Adipocyte (in vitro differentiated cells): Measurements from ENCODE around the gene SNTN.

Experiments
- DNase-seq: peaks from one replicate; pipeline ENCODE4 v3.0.0-alpha.2; 2015; ENCODE audit warnings: low read depth
- H3K27me3 ChIP-seq: replicated peaks from 2 replicates; pipeline ENCODE4 v1.7.0; 2013; ENCODE audit warnings: mild to moderate bottlenecking, low read length, moderate library complexity; ENCODE audit not compliant: control insufficient read depth, insufficient read depth
- H3K36me3 ChIP-seq: 2 replicates; pipeline ENCODE4 v1.7.0; 2013; ENCODE audit warnings: low read length, mild to moderate bottlenecking, moderate library complexity; ENCODE audit not compliant: control insufficient read depth, insufficient read depth, severe bottlenecking
- H3K4me1 ChIP-seq: 2 replicates; pipeline ENCODE4 v1.7.0; 2013; ENCODE audit warnings: mild to moderate bottlenecking, low read length, moderate library complexity; ENCODE audit not compliant: control insufficient read depth, insufficient read depth
- H3K4me3 ChIP-seq: 2 replicates; pipeline ENCODE4 v1.7.0; 2013; ENCODE audit warnings: mild to moderate bottlenecking, low read length, moderate library complexity
- H3K9ac ChIP-seq: 2 replicates; pipeline ENCODE4 v1.7.0; 2013; ENCODE audit warnings: mild to moderate bottlenecking, low read length, moderate library complexity
- H3K9me3 ChIP-seq: 2 replicates; pipeline ENCODE4 v1.7.0; 2013; ENCODE audit warnings: mild to moderate bottlenecking, low read length, moderate library complexity; ENCODE audit not compliant: control insufficient read depth

SNTN gene

DNA sequence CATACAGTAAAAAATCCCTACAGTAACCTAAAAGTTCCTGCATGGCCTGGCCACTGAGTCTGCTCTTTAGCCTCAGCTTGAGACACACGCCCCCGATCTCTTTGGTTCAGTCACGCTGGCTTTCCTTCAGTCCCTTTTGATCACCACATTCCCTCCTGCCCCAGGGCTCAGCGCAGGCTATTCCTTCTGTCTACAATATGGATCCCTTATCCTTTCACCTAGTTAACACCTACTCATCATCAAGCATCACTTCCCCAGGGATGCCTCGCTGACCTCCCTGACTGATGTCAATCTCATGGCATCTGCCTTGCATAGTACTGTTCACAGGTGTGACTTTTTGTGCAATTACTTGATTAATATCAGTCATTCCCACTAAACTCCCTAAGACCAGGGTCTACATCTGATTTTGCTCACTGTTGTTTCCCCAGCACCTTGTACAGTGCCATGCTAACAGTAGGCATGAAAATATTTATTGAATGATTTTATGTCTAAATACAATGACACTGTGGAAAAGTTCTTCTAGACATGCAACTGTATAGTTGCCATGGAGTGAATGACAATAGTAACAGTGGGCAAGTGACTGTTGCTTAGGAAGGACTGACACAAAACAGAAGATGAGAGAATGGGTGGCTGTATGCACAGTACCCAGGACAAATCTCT is at the start of gene SNTN:
TSS of gene SNTN (plus strand) at position 610 of the 660 bp plus-strand sequence. CDS start at position 623, 13 bp downstream.
- Histone ChIP-seq H3K27me3 (no peaks in the 10 kb centered on the region), H3K4me3 (no peak within 1 kb of the TSS), H3K9me3 (no peaks in the 10 kb centered on the region), H3K4me1 (peaks cover 25% of the 10 kb centered on the region), H3K9ac (no peak within 1 kb of the TSS), H3K36me3 (no peaks in the 10 kb centered on the region)
- DNase-seq = no peak

DNA sequence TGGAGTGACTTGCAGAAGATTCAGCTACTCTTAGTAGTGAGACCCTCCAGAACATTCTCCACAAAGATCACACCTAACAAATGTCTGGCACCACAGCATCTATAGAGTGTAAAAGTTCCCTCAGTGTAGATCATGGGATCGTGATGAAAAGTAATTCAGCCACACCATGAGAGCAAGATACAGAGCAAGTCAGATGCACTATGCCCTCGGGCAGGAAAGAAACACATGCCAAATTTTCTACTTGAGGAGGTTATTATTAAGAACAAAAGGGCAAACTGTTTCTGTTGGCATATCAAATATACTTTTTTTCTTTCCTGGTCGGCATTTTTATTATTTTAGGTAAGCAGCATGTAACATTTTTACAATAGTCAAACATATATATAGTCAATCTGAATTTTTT is 44.8 kb upstream of the SNTN start:
- H3K4me3 ChIP-seq = no peak overlapping the region
- H3K9ac ChIP-seq = no peak overlapping the region
- DNase-seq = no peak
- H3K36me3 ChIP-seq = no peaks in the 10 kb centered on the region
- H3K27me3 ChIP-seq = no peaks in the 10 kb centered on the region
- H3K4me1 ChIP-seq = no peaks in the 10 kb centered on the region
- no peaks in the 10 kb centered on the region for H3K9me3 ChIP-seq

DNA sequence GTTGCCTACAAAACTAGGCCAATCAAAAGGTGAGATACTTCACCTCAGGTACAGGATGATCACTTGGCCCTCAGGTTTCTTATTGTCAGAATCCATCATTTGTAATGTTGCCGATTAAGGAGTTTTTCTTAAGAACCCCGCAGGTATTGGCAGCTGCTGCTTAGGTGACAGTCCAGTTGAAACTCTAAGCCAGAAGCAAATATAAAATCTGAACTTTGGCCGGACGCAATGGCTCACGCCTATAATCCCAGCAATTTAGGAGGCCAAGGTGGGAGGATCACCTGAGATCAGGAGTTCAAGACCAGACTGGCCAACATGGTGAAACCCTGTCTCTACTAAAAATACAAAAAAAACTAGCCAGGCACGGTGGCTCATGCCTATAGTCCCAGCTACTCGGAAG is 43.1 kb upstream of the SNTN start:
- H3K36me3 ChIP-seq = no peaks in the 10 kb centered on the region
- H3K27me3 ChIP-seq = no peaks in the 10 kb centered on the region
- peaks cover 11% of the 10 kb centered on the region for H3K4me1 ChIP-seq

DNA sequence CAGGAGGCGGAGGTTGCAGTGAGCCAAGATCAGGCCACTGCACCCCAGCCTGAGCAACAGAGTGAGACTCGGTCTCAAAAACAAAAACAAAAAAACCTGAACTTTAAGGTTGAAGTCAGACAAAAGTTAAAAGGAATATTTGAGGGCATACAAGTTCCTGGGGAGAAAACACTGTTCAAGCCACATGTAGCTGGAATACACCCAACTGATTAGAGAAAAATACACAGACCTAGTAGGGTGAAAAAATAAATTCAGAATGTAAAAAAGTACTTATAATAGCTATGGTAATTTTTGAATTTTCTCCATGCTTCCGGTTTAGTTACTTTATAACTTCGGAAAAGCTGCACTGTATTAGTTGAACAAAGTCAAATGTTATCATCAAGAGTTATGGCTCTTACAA is 42.6 kb upstream of the SNTN start:
- Histone ChIP-seq H3K9me3 (no peaks in the 10 kb centered on the region), H3K27me3 (no peaks in the 10 kb centered on the region), H3K36me3 (no peaks in the 10 kb centered on the region), H3K9ac (no peak overlapping the region), H3K4me1 (peaks cover 11% of the 10 kb centered on the region), H3K4me3 (no peak overlapping the region)
- DNase-seq = no peak

More for the DNA sequence above, 43.1 kb upstream of the SNTN start:
- H3K9me3 ChIP-seq = no peaks in the 10 kb centered on the region
- no peak overlapping the region for H3K4me3 ChIP-seq
- no peak for DNase-seq
- no peak overlapping the region for H3K9ac ChIP-seq

DNA sequence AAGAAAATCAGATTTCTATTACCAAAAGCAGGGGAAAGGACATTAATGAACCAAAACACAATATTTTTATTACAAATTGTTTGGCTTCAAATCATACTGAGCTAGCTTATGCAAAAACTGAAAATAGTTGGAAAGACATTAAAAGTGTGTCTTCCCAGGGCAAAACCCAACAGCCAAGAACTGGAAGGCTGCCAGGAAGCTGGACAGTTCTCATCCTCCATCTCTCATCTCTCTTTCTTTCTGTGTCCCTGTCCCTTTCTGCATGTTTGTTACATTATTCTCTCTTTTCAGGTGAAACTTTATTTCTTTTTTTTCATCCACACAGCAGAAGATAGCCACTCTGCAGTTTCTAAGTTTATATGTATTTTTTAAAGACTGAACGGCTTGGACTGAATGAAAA is 41.1 kb upstream of the SNTN start:
- Histone ChIP-seq H3K36me3 (no peaks in the 10 kb centered on the region), H3K4me1 (peaks cover 11% of the 10 kb centered on the region), H3K4me3 (no peak overlapping the region), H3K9ac (no peak overlapping the region), H3K27me3 (no peaks in the 10 kb centered on the region), H3K9me3 (no peaks in the 10 kb centered on the region)
- DNase-seq = peak; percentile 11

DNA sequence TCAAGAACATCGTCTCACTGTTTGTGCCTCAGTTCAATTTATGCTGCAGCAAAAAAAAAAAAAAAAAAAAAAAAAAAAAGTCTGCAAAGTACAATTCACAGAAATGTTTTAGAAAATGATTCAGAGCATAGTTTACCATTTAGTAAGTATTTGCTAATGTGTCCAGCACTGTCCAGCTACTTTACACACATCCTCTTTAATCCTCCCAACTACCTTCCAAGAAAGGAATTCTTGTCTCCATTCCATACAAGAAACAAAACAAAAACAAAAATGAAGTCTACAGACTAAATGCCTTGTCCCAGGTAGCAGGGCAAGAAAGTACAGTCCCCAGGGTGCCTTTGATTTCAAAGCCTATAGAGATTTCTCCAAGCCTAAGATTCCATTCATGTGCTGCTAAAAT is 38.9 kb upstream of the SNTN start:
- H3K4me1 ChIP-seq = peaks cover 11% of the 10 kb centered on the region
- peak; percentile 56 for DNase-seq
- no peaks in the 10 kb centered on the region for H3K9me3 ChIP-seq
- no peak overlapping the region for H3K9ac ChIP-seq
- H3K36me3 ChIP-seq = no peaks in the 10 kb centered on the region
- H3K4me3 ChIP-seq = no peak overlapping the region
- no peaks in the 10 kb centered on the region for H3K27me3 ChIP-seq

DNA sequence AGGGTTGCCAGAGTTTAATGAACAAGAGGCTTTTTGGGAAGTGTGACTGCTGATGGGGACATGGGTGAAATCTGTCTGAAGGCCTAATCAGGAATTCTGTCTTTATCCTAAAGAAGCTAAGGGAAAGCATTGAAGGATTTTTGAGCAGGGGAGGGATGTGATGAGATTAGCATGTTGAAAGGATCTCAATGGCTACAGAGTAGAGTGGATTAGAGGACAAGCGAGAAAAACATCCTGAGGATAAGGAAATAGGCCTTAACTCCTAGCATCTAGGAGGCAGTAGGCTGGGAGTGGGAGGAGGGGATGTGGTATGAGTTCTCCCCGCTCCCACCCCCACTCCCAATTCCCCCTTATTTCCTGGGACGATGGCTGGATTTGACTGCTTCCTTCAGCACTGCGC is 35.1 kb upstream of the SNTN start:
- peaks cover 11% of the 10 kb centered on the region for H3K4me1 ChIP-seq
- no peaks in the 10 kb centered on the region for H3K27me3 ChIP-seq
- DNase-seq = no peak
- no peak overlapping the region for H3K4me3 ChIP-seq
- no peaks in the 10 kb centered on the region for H3K9me3 ChIP-seq
- no peaks in the 10 kb centered on the region for H3K36me3 ChIP-seq
- no peak overlapping the region for H3K9ac ChIP-seq

DNA sequence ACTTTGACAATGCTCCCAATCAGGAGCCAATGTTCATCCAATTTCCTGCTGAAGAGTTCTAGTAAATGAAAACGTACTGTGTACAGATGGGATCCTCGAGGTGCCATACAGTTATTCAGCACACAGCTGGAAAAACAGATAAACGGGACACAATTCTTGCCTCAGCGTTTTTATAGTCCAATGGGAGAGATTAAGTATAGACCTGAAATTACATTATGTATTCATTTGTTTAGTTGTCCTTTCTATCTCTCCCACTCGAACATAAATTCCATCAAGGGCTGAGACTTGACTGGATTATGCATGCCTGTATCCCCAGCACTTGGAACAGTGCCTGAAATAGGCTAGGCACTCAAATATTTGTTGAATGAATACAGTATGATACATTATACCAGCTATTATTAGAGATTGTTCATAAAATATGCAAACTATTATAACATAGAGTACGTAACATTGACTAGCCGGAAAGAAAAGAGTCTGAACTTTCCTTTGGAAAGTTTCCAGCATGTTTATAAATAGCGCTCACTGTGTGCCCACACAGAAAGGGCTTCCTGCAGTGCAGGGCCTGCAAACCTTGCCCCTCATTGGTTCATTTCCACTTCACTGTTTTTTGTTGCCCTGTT is 27.4 kb upstream of the SNTN start:
- Histone ChIP-seq H3K36me3 (no peaks in the 10 kb centered on the region), H3K27me3 (no peaks in the 10 kb centered on the region), H3K4me1 (peaks cover 11% of the 10 kb centered on the region), H3K9ac (no peak overlapping the region), H3K4me3 (peak overlapping the region; percentile 34), H3K9me3 (no peaks in the 10 kb centered on the region)
- peak; percentile 86 for DNase-seq

DNA sequence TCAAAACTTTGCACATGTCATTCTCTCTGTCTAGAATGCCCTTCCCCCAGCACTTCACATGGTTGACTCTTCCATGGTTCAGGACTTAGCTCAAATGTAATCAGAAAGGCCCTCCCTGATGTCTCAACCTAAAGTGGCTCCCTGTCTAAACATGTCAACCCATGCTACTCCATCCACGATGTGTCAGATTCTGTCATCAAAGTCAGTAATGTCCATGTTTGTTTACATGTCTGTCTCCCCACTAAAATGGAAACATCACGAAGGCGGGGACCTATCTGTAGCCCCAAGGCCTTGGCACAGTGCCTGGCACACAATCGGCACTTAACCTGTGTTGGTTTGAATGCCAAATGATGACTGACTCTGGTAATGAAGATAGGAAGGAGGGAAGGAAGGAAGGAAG is 20.8 kb upstream of the SNTN start:
- H3K27me3 ChIP-seq = no peaks in the 10 kb centered on the region
- no peak overlapping the region for H3K4me3 ChIP-seq
- H3K36me3 ChIP-seq = no peaks in the 10 kb centered on the region

DNA sequence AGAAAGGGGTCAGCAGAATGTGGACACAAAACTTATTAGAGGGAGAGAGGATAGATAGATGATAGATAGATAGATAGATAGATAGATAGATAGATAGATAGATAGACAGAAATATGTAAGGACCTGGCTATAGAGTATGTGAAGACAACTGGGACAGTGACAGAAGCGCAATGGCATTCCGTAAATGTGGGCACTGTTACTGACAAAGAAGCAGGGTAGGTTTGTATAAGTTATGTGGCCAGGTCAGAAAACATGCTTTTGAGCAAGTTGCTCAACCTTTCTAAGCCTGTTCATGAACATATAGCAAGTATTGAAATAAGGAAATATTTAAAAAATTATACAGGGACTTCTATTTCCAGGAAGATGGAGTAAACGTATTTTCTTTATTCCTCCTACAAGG is 17.3 kb upstream of the SNTN start:
- H3K27me3 ChIP-seq = no peaks in the 10 kb centered on the region
- no peak for DNase-seq
- H3K36me3 ChIP-seq = no peaks in the 10 kb centered on the region
- H3K4me1 ChIP-seq = no peaks in the 10 kb centered on the region
- H3K9me3 ChIP-seq = peaks cover 5% of the 10 kb centered on the region
- H3K4me3 ChIP-seq = no peak overlapping the region
- no peak overlapping the region for H3K9ac ChIP-seq

More for the DNA sequence above, 20.8 kb upstream of the SNTN start:
- DNase-seq = no peak
- Histone ChIP-seq H3K4me1 (no peaks in the 10 kb centered on the region), H3K9me3 (peaks cover 2% of the 10 kb centered on the region), H3K9ac (no peak overlapping the region)

DNA sequence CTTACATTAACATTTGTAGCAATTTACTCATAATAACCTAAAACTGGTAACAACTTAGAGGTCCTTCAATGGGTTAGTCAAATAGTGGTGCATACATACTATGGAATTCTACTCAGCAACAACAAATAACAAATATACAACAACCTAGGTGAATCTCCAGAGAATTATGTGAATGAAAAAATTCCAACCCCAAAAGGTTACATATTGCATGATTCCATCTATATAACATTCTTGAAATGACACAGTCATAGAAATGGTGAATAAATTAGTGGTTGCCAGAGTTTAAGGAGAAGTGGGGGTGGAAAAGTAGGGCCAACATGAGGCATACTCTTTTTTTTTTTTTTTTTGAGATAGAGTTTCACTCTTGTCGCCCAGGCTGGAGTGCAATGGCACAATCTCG is 12.7 kb upstream of the SNTN start:
- no peak for DNase-seq
- H3K27me3 ChIP-seq = no peaks in the 10 kb centered on the region
- H3K9me3 ChIP-seq = peaks cover 10% of the 10 kb centered on the region
- H3K4me1 ChIP-seq = peaks cover 3% of the 10 kb centered on the region
- no peak overlapping the region for H3K9ac ChIP-seq
- H3K4me3 ChIP-seq = no peak overlapping the region
- no peaks in the 10 kb centered on the region for H3K36me3 ChIP-seq

DNA sequence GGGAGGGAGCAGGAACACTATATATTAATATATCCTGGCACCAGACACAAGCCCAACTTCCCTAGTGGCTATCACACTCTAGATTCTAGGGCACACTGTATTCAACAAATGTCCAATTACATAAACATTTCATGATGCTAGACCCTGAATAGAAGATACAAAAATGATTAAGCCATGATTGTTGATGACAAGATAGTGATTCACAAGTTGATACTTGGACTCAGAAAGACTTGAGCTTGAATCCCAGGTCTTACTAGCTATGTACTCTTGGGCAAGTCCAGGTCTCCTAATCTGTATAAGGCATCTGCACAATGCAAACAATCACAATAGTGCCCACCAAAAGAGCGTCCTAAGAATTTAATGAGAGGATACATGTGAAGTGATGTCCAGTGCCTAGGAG is 10.0 kb upstream of the SNTN start:
- H3K4me1 ChIP-seq = peaks cover 3% of the 10 kb centered on the region
- no peak overlapping the region for H3K9ac ChIP-seq
- no peaks in the 10 kb centered on the region for H3K27me3 ChIP-seq
- DNase-seq = no peak
- H3K4me3 ChIP-seq = no peak overlapping the region
- H3K36me3 ChIP-seq = no peaks in the 10 kb centered on the region
- H3K9me3 ChIP-seq = peaks cover 5% of the 10 kb centered on the region
